Vagina (tissue), 2 donors: ENCODE data around the gene RIMBP3C.
"Not testable (repeated sequence)": the region's sequence is repeated elsewhere in the genome, so short reads cannot be mapped to it uniquely, and the experiment has no call there.

Source experiments
- POLR2A ChIP-seq, 2 donors: fragments of 450-650 bp; IDR thresholded peaks; one replicate each; pipeline ENCODE4 v1.6.1; 2017; ENCODE audit warnings: antibody characterized with exemption in 2 of 2, mild to moderate bottlenecking in 2 of 2, moderate library complexity in 2 of 2
- POLR2AphosphoS5 ChIP-seq, 2 donors: sonication (generic); formaldehyde crosslinking; IDR thresholded peaks; one replicate each; pipeline ENCODE4 v1.9.0; 2017; ENCODE audit warnings: antibody characterized with exemption in 2 of 2, mild to moderate bottlenecking in 2 of 2, low read depth in 1 of 2; ENCODE audit not compliant: insufficient read depth in 1 of 2
- TF ChIP-seq, protein P1 (sequence below), 3 experiments: fragments of 450-650 bp in 2 of 3; fragments of 200-600 bp in 1 of 3; sonication (generic) in 1 of 3; IDR thresholded peaks; one replicate each; pipeline ENCODE4 v1.5.1; 2017 to 2019; ENCODE audit warnings: antibody characterized with exemption in 3 of 3, mild to moderate bottlenecking in 2 of 3, moderate library complexity in 2 of 3

DNA sequence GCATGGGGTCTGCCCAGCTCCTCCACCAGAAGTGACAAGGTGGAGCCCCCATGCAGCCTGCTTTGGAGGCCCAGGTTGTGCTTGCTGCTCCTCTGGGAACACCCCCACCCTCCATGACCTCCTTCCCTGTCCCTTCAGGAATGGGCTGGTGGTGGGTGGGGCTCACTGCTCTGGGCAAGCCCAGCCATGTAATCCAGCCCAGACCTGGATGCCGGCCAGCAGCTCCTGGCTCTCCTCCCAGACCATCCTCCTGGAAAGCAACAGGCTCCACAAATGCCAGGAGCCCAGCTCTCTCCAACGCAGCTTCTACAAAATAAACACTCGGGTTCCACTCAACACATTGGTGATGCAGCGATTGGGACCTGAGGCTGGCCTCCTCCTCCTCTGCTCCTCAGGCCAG lies 53.3 kb downstream of the RIMBP3C start:
- not testable (repeated sequence) for TF ChIP-seq POLR2A (IDR thresholded peaks at IDR 0.05); POLR2AphosphoS5 (IDR thresholded peaks at IDR 0.05; ENCODE audit: insufficient read depth in 1 of 2, low read depth in 1 of 2)
- TF ChIP-seq, protein P1, sequence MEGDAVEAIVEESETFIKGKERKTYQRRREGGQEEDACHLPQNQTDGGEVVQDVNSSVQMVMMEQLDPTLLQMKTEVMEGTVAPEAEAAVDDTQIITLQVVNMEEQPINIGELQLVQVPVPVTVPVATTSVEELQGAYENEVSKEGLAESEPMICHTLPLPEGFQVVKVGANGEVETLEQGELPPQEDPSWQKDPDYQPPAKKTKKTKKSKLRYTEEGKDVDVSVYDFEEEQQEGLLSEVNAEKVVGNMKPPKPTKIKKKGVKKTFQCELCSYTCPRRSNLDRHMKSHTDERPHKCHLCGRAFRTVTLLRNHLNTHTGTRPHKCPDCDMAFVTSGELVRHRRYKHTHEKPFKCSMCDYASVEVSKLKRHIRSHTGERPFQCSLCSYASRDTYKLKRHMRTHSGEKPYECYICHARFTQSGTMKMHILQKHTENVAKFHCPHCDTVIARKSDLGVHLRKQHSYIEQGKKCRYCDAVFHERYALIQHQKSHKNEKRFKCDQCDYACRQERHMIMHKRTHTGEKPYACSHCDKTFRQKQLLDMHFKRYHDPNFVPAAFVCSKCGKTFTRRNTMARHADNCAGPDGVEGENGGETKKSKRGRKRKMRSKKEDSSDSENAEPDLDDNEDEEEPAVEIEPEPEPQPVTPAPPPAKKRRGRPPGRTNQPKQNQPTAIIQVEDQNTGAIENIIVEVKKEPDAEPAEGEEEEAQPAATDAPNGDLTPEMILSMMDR (IDR thresholded peaks at IDR 0.05) = not testable (repeated sequence)
